Raji (cell line): Measurements from ENCODE around the gene SECTM1.

Experiments used
- POLR2A ChIP-seq: IDR thresholded peaks from 2 replicates; pipeline ENCODE4 v1.6.1; 2011; ENCODE audit warnings: low read depth, low read length, control low read depth; ENCODE audit not compliant: insufficient read depth

Gene SECTM1

GRCh38 chr17:82294064-82294773 is 39.3 kb downstream of the SECTM1 start:
- TF ChIP-seq POLR2A, result no peak

GRCh38 chr17:82292251-82293154 is 41.1 kb downstream of the SECTM1 start:
- TF ChIP-seq POLR2A, result peak; percentile 98

DNA sequence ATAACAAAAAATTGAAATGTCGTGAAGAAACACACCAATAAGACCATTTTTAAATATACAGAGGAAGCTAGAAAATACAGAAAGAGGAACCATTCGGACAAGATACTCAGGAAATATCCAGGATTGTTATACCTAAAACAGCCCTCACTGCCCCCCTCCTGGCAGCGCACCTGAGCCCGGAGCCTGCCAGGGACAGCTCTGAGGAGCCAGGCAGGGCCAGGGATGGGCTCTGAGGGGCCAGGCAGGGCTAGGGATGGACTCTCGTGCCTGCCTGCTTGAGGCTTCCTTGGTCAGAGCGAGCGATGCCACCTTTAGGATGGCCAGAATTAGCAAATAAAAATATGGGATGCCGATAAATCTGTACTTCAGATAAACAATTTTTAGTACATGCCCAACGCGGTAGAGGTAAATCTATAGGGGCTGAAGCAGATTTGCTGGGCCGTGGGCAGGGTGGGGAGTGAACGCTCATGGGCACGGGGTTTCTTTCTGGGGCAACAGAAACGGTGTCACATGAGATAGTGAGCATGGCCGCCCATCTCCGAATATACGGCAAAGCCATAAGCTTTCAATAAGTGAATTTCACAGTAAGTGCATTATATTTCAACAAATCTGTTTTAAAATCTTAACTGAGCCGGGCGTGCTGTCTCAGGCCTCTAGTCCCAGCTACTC is 41.9 kb downstream of the SECTM1 start:
- no peak for TF ChIP-seq POLR2A

DNA sequence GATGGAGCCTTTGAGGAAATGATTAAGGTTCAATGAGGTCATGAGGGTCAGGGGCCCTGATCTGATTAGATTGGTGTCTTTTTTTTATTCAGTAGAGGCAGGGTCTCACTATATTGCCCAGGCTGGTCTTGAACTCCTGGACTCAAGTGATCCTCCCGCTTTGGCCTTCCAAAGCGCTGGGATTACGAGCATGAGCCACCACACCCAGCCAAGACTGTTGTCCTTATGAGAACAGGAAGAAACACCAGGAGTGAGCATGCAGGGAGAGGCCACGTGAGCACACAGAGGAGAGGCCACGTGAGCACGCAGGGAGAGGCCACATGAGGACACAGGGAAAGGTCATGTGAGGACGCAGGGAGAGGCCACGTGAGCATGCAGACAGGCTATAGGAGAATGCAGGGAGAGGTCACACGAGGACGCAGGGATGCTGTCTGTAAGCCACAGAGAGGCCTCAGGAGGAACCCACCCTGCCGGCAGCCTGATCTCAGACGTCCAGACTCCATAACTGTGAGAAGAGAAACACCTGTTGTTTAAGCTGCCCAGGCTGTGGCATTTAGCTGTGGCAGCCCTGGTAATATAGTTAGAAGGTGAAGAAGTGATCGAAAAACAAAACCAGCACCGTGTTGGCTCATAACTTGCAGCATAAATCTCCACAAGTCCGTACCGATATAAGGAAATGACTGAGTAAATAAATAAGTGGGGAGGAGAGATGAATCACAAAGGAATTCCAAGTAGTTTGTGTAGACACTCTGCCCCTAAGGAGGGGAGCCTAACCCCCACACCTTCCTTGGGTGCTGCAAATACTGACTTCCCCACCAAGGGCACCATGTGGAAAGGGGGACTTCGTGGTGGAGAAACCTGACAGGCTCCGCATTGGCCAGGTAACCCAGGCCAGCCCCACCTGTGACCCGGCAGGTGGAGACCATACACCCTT is 45.4 kb downstream of the SECTM1 start:
- no peak for TF ChIP-seq POLR2A

DNA sequence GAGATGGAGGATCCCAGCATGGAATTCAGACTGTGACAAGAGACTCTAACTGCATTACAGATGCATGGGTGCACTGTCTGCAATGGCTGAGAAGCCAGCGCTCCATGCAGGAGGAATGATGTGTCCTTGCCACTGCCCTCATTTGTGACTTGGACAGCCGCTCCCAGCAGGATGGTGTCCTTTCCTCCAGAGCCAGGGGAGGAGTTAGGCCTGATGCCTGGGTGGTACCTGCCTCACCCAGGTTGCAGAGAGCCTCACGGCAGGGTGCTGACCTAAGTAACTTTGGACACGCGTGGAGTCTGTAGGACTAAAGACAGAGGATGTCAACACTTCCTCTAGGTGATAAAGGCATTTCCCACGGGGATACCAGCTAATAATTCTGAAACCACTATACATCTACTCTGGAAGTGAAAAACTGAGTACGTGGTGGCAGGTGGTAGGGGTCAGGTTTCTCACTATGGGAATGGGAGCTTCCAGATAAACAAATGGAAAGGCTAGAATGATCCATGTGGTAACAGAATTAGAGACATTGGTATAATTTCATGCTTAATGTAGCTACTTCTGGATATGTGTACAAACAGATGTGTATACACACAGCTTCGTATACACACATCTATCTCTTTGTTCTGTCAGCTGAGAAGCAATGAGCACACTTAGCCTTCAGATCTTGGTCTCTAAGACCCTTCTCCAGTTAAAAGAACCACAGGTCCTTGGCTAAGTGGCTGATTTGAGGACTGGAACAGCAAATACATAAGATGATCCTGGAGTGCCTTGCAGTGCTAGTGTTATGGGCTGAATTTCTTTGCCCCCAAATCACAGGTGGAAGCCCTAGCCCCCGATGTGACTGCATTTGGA is 46.3 kb downstream of the SECTM1 start:
- TF ChIP-seq POLR2A, result no peak

DNA sequence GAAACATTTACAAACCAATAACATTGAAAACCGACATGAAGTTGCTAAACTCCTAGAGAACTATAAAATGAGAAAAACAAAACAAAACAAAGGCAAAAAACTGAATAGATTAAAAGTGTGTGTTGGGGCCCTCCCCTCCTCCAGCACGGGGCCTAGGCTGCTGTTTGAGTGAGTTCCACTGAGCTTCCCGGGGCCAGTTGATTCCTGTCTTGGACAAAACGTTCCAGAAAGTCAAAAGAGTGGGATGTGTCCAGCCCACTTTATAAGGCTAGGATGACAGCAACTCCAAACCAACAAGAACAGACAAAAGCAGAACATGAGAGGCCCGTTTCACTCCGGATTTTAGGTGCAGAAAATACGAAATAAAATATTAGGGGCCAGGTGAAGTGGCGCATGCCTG is 48.4 kb downstream of the SECTM1 start:
- no peak for TF ChIP-seq POLR2A

GRCh38 chr17:82283208-82283749 is 50.3 kb downstream of the SECTM1 start:
- no peak for TF ChIP-seq POLR2A

DNA sequence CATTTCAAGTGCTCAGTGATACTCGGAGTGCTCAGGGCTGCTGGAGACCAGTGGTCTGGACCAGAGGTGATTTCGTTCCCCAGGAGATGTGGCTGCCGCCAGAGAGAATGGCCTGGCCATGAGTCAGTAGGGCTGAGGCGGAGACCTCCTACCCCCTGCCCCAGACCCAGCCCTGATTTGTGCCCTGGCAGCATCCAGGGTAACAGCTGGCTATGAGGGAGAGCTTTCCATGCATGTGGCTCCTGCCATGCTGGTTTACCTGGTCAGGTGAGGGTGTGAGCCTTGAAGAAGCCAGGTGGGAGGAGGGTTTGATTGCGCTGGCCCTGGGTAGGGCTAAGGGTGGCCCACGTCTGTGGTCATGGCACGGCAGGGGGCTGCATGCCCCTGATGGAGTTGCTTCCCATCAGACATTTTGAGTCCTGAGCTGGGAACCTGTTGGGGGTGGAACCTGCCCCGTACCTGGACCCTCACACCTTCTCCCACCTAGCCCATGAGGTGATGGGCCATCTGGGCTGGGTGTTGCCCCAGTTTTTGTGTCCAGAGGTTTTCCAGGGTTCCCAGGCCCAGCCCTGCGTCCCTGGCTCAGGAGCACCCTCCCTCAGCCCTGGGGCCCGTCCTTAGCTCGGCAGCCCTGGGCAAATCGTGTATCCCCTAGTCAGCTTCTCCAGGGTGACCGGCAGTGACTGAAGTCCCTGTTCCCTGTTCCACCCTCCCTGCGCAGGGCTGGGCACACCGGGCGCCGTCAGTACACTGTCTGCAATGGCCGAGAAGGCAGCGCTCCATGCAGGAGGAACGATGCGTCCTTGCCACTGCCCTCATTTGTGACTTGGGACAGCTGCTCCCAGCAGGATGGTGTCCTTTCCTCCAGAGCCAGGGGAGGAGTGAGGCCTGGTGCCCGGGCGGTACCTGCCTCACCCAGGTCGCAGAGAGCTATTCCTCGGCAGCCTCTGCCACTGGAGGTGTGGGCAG is 51.0 kb downstream of the SECTM1 start:
- no peak for TF ChIP-seq POLR2A

GRCh38 chr17:82281502-82282238 is 51.9 kb downstream of the SECTM1 start:
- no peak for TF ChIP-seq POLR2A

- TF ChIP-seq POLR2A, result no peak
Measured at GRCh38 chr17:82281076-82281475, 52.5 kb downstream of the SECTM1 start.

- TF ChIP-seq POLR2A, result no peak
Measured at GRCh38 chr17:82280537-82280936, 53.0 kb downstream of the SECTM1 start.
